ENCODE data around the gene NQO2.

Gene NQO2

DNA sequence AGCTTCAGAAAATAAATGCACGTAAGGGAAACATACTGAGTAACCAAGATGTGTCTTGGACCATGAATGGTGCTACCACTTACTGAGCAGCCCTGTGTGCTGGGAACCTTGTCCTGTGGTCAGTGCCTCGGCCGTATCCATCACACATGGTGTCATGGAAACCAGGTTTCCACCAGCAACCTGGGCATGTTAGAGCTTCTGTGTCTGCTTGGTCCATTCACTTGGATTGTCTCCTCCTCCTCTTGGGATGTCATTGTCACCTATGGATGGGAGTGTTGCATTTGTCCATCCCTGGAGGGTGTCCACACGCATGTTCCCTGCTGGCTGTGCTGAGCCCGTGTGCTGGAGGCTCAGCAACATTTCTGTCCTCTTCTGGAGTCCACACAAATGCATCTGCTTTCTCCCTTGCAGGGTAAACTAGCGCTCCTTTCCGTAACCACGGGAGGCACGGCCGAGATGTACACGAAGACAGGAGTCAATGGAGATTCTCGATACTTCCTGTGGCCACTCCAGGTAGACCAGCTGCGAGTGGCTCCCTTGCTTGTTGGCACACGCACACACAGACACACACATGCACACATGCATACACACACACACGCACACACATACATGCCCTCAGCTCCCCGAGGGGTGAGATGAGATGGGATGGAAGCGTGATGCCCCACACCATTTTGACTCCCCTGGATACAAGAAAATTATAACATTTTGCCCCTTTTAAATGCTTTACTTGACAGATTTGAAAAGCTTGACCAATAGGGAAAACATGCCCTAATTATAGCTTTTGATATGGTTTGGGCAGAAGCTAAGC lies 17.0 kb downstream of the NQO2 start:
- TF ChIP-seq, protein P1, sequence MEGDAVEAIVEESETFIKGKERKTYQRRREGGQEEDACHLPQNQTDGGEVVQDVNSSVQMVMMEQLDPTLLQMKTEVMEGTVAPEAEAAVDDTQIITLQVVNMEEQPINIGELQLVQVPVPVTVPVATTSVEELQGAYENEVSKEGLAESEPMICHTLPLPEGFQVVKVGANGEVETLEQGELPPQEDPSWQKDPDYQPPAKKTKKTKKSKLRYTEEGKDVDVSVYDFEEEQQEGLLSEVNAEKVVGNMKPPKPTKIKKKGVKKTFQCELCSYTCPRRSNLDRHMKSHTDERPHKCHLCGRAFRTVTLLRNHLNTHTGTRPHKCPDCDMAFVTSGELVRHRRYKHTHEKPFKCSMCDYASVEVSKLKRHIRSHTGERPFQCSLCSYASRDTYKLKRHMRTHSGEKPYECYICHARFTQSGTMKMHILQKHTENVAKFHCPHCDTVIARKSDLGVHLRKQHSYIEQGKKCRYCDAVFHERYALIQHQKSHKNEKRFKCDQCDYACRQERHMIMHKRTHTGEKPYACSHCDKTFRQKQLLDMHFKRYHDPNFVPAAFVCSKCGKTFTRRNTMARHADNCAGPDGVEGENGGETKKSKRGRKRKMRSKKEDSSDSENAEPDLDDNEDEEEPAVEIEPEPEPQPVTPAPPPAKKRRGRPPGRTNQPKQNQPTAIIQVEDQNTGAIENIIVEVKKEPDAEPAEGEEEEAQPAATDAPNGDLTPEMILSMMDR (IDR thresholded peaks at IDR 0.05): no peak

DNA sequence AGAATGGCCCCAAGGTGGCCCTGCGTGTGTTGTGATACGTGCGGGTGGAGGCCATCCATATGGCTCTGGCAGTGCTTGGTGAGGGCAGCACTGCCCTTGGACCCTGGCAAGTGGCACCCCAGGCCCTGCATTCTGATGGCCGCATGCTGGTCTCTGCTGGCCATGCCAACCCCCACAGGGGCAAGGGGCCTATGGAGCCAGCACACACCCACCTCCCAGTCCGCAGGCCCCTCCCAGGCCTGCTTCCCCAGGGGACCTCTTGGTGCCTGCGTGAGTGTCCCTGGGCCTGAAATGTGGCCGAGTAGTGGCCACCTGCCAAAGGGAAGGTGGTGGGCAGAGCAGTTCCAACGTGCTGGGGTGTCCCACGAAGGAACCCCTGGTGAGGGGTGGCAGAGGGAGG lies 17.6 kb downstream of the NQO2 start:
- TF ChIP-seq, protein P1 (IDR thresholded peaks at IDR 0.05): no peak

DNA sequence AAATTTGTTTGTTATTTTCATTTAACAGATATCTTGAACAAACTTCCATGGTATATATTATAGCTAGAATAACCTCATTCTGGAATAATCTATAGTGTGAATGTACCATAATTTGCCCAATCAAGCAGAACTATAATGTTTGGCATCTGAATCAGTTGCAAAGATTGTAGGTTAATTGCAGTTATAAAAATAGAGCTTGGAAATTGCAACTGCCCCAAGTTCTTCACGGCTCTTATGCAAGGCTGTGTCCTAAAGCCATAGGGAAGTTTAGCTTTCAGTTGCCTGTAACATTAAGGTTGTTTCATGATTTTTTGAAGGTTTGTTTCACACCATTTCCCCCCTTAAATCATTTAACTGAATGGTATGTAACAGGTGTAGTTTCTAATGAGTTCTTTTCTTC lies 19.4 kb downstream of the NQO2 start:
- TF ChIP-seq, protein P1 (IDR thresholded peaks at IDR 0.05): no peak

DNA sequence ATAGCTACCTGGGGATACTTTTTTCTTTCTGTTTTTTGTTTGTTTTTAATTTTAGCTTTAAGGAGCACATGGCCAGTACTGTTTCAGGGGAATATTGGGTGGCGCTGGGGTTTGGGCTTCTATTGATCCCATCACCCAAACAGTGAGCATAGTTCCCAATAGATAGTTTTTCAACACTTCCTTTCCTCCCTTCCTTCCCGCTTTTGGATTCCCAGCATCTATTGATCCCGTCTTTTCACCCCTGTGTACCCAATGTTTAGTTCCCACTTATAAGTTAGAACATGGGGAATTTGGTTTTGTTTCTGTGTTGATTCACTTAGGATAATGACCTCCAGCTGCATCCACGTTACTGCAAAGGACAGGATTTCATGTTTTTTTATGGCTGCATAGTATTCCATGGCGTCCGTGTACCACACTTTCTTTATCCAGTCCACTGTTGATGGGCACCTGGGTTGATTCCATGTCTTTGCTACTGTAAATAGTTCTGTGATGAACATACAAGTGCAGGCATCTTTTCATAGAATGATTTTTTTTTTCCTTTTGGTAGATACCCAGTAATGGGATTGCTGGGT lies 20.1 kb downstream of the NQO2 start:
- TF ChIP-seq, protein P1 (IDR thresholded peaks at IDR 0.05): no peak

DNA sequence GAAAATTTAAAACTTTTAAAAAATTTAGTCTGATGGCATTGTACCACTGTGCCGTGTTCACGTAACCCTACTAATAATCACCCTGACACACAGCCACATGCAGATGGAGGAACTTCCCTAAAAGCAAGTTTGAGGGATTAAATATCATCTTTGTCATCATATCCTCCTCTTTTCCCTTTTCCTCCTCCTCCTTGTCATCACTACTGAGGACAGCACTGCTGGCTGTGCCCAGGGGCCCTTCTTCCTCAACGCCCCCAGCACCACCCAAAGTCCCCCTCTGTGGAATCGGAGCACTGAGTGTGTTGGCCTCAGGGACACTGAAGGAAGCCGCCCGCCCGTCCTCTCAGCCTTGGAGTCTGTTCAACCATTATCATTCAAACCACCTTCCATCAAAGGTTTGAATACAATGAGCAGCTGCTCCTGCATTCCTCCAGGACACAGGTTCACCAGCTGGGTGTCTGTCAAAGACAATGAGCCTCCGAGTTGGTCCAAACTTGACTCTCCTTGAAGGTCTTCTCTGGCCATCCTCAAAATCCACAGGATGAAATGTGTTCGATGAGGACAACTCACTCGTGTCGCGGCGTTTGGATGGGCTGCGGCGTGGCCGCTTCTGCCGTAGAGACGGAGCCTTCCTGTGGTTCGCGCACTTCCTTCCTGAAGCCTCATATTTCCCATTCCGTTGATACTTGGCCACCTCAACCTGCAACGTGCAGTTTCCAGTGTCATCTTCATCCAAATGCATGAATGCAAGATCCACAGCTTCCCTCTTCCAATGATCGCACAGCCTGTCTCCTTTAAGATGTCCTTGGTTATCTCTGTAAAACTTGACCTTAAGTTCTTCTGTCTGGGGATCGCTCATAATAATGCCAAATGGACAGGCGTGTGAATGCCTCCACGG lies 23.3 kb downstream of the NQO2 start:
- TF ChIP-seq, protein P1 (IDR thresholded peaks at IDR 0.05): no peak

DNA sequence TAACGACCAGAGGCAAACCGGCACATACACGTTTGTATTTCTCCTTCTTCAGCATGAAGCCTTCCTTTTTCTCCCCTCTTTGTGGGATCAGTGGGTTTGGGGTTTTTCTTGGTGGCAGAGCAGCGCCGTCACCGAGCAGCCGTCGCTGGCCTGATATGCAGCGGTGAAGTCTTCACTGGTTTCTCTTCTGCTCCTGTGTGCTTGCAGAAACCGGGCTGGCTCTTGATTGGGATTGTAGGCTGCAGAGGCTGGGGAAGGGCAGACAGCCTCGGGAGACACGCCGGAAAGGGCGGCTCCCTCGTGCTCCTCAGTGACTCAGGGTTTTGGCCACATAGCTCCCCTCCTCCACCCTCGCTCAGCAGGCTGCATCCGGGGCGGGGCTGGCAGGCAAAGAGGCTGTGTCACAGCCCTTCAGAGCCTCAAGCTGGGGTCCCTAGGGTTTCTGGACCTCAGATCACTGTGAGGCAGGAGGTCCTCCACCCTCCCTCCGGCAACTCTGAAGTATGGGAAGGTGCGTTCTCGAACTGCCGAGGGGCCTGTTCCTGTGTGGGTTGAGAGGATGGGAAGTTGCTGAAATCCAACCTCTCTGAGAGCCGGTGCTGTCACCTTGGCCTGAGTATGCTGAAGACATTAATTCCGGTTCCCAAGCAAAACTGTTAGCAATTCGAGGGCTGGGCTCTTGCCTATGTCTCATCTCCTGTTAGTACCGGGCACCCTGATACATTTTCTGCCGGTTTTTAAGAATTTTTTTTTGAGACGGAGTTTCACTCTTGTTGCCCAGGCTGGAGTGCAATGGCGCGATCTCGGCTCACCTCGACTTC lies 24.2 kb downstream of the NQO2 start:
- TF ChIP-seq, protein P1 (IDR thresholded peaks at IDR 0.05): no peak
